Left colon (tissue), 2 donors: ENCODE measurements around the gene UBALD1. TPM values are rescaled to one million over a fixed set of nuclear protein-coding genes. Genes with fewer than 3 reads are reported as not detected.

Source experiments
- ATAC-seq: fragments of 200-7000 bp; cut with Tn5 transposase; one replicate; pipeline ENCODE4 v1.9.1; 2020; ENCODE audit warnings: mild to moderate bottlenecking, moderate library complexity
- DNase-seq, 2 donors: peaks; one replicate each; pipeline ENCODE4 v3.0.0-alpha.2; 2020
- intact Hi-C, 2 donors: fragments of 100-400 bp; cut with DNase I in 1 of 2; cut with micrococcal nuclease in 1 of 2; formaldehyde crosslinking; loops; one replicate each; pipeline versions ENCODE4 v1.11.2 to v1.14.0; 2022; cut with DNase I, micrococcal nuclease
- total RNA-seq, 2 donors: library from RNA; stranded (reverse); fragmentation: NEBNext Ultra II Directional; extraction: Animal tissue kit (Norgen Biotek cat#: 25700); gene quantifications; one replicate each; pipeline ENCODE4 v1.2.1, GENCODE V29; 2021
- donor health status: DM: no; HTN: no; CAD: no.
- donor health status: DM: yes; HTN: yes; CAD: no.

Gene UBALD1
- total RNA-seq, 2 donors from 2014 or later: 17.1 to 19.6 TPM

- DNase-seq (no peak), ATAC-seq (no peak)
- intact Hi-C loops: no loop called here
Measured at GRCh38 chr16:4623593-4623992, 8.9 kb upstream of the UBALD1 start.

DNA sequence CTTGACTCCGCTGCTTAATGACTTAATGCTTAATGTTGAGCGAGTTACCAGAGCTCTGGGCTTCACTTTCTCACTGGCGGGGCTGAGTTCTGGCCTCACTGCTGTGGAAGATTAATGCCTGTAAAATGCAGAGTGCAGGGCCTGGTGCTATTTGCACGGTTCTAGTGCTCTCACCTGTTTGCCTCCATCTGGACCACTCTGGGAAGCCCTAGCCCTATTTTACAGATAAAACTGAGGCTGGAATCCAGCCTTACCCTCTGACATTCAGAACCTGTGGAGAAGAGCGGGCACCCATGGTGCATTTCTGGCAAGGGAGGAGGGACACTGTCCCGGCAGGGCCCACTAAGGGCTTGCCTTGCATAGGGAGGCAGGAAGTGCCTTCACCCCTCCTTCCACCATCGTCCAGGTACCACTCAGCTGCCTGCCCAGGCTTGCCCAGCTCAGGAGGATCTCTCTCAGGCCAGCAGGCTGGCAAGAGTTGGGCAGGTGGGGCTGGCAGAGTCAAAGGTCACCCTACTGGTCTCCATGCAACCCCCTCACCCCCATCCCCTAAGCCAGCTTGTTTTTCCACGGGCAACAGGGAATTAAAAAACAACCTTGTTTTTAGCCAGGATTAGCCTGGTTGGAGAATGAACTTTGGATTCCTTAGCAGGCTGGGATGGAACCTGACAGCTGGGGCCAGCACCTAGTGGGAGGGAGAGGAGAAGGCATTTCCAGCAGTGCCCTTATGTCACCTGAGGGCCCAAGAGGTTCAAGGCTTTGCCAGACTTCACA lies 4.1 kb upstream of the UBALD1 start:
- intact Hi-C loops: no loop called here
- DNase-seq (no peak), ATAC-seq (no peak)

- no peak for DNase-seq
- no peak for ATAC-seq
- intact Hi-C loops: no loop called here
Measured at GRCh38 chr16:4617880-4618279, 3.2 kb upstream of the UBALD1 start.

DNA sequence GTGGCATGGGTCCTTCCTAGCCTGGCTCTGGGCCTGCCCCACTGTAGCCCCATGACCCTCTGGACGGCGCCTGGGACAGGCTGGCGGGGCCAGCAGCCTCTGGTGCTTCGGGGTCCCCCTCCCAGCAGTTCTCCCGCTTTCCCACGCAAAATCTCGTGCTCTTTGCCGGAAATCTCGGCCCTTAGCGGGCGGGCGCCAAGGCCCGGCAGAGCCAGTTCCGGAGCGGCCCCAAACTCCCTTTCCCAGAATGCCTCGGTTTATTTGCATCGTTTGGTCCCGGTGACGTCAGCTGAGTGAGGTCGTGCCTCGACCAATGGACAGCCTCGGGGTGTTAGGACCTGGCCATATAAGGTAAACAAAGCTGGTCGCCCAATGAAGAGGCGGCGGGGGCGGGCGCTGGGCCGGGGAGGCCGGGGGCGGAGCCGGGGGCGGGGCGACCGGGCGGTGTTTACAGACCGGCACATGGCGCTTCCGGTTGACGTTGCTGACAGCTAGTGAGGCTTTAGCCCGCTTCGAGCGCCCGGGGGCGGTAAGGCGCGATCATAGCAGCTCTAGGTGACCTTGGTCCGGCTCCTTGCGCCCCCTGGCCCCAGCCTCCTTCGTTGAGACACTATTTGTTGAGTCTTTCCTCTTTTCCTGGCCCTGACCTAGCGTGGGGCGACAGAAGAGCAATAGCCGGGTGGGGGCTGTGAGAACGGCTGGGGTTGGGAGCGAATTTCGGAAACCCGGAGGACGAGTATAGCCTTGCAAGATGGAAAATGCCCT lies 1.5 kb upstream of the UBALD1 start:
- peak; percentile 83 for ATAC-seq
- DNase-seq: peak; percentile 99 to 100
- intact Hi-C loops: no loop called here

- DNase-seq (peak; percentile 51 to 62), ATAC-seq (no peak)
- intact Hi-C loops: no loop called here
Measured at GRCh38 chr16:4615384-4616046, 827 bp upstream of the UBALD1 start.

DNA sequence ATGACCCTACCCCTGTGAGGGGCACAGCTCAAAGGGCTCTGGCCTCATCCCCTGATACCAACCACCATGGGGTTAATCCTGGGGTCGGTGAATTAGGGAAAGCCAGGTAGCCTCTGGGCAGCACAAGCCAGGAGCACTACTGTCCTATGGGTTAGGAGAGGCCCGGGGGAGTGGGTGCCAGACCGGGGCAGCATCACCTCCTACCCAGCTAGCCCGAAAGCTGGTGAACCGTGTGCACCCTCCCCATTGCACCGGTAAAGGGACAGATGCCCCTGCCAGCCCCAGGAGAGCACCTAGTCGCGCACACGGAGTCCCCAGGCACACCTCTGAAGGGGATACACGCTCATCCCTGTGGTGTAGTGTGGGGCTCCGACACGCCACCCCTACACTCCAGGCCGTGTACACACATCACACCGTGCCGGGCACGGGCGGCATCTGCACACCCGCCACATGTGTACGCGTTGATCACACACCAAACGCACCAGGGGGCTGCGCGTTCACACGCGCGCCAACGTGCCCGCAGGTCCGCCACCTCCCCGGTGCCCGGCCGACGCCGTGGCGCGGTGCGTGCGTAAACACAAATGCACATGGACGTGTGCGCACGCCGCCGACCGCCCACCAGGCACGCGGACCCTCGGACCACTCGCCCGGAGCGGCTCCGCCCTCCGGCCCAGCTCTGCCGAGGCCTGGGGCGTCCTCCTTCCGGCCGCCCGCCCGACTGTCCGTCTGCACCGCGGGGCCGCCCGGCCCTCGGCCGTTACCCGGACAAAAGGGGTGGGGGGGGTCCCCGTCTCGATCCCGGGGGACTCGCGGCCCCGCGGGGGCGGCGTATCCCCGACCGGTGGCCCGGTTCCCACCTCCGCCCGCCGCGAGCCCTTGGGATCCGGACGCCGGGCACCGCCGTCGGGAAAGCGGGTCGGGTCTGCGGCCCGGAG lies 785 bp downstream of the UBALD1 start:
- intact Hi-C loops: no loop called here

GRCh38 chr16:4612977-4613635 lies 1.6 kb downstream of the UBALD1 start:
- intact Hi-C loops: no loop called here
- ATAC-seq (no peak), DNase-seq (no peak)

More for the DNA sequence above, 785 bp downstream of the UBALD1 start:
- ATAC-seq (no peak), DNase-seq (peak in 1 of 2 donors; percentile 59)

DNA sequence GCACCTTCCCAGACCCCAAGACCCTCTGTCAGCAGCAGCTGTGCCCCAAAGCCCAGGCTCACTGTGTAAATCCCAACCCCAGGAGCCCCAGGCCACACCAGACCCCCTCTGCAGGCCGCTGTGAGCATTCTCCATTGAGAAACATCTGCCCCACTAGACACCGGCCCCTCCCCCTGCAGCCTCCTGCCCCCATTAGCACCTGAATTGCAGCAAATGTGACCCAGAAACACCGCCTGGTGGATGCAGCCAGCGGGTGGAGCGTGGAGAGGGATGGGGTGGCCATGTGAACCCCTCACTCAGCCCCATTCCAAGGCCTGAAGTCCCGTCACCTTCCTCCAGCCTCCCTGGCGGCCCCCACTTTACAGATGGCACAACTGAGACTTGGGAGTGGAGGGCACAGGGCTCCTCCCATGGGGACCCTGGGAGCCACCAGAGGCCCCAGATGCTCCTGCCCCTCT lies 2.2 kb downstream of the UBALD1 start:
- no peak for DNase-seq
- intact Hi-C loops: no loop called here
- ATAC-seq: no peak

GRCh38 chr16:4611337-4612021 lies 3.2 kb downstream of the UBALD1 start:
- no peak for DNase-seq
- intact Hi-C loops: no loop called here
- no peak for ATAC-seq

DNA sequence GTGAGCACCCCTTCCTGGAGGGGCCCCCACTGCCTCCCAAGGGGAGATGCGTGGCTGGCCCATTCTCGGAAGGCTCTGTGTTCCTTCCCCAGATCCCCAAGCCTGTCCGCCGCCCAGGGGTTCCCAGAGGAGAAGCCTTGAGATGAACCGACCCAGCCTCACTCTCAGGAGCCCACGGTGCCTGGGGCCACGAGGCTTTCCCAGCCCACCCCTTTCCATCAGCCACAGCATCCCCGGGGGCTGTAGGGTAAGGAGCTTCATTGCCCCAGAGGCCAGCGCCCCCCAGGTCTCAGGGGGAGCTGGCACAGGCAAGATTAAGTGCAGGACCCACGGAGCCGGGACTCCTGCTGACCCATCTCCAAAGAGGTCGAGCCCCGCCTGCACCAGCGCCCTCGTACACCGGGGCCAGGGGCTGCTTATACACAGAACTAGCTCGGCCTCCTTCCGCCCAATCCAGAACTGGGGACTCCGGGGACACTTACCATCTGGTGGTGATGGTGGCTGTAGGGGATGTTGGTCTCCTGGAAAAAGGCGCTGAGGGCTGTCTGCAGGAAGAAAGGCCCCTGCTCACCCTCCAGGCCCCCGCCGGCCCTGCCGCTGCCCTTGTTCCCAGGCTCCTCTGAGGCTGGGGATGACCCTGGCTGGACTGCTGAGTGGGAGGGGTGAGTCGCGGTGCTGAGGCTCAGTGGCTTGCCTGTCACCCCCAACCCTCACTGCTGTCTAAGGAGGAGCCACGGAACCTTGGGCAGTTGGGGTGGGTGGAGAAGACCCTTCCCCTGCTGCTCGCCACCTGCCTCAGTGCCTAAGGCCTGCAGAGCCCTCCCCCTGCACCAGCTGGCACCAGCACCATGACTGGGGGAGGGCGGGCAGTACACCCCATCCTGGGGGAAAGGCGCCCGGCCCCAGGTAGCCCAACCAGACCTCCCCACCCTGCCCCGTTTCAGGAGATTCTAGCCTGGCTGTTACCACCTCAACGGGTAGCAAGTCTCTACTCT lies 4.4 kb downstream of the UBALD1 start:
- intact Hi-C loops: no loop called here
- no peak for DNase-seq

GRCh38 chr16:4609200-4610010 lies 5.3 kb downstream of the UBALD1 start:
- intact Hi-C loops: no loop called here
- DNase-seq (no peak), ATAC-seq (no peak)

More for the DNA sequence above, 4.4 kb downstream of the UBALD1 start:
- no peak for ATAC-seq

- DNase-seq (no peak), ATAC-seq (no peak)
- intact Hi-C loops: no loop called here
Measured at GRCh38 chr16:4608704-4608980, 6.0 kb downstream of the UBALD1 start.

GRCh38 chr16:4607841-4608703 lies 6.6 kb downstream of the UBALD1 start:
- intact Hi-C loops: no loop called here
- ATAC-seq: no peak
- no peak for DNase-seq

DNA sequence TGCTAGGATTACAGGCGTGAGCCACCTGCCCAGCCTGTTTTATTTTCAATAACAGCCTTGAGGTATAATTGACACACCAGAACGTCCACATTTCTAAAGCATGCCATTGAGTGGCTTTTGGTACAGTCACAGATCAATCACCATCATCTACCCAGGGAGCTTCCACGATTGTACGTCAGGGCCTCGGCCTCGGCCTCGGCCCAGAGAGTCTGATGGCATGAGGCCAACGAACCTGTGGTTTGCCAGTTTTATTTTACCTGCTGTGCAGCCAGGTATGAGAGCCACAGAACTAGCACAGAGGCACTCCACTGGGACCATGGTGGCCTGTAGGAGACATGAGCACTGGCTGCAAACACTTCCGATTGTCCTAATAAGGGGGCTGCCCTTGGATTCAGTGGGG lies 8.3 kb downstream of the UBALD1 start:
- no peak for ATAC-seq
- no peak for DNase-seq
- intact Hi-C loops: no loop called here

DNA sequence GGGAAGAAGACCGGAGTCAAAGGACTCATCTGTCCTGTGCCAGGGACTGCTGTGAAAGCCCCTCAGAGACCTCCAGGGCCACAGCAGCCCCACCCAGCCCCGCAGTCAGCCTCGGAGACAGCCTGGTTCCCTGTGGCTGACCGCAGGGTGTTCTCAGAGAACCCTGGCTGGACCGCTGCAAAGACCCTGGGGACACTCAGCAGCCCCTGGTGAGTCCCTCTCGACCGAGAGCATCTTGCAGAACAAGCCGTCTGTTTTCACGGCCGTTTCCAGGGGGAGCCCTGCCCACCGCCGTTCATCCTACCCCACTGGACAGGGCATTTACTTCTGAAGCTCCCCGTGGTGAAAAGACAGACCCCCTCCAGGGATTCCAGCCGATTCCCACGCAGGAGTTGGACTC lies 10.3 kb downstream of the UBALD1 start:
- ATAC-seq (no peak), DNase-seq (no peak)
- intact Hi-C loops: no loop called here
